Measurements from ENCODE around the gene ARHGAP44. TPM values are rescaled to one million over a fixed set of nuclear protein-coding genes. Genes with fewer than 3 reads are reported as not detected.

The ARHGAP44 gene
- total and polyA plus RNA-seq, 2 experiments from 2014 or later, result 4.6 to 5.4 TPM

DNA sequence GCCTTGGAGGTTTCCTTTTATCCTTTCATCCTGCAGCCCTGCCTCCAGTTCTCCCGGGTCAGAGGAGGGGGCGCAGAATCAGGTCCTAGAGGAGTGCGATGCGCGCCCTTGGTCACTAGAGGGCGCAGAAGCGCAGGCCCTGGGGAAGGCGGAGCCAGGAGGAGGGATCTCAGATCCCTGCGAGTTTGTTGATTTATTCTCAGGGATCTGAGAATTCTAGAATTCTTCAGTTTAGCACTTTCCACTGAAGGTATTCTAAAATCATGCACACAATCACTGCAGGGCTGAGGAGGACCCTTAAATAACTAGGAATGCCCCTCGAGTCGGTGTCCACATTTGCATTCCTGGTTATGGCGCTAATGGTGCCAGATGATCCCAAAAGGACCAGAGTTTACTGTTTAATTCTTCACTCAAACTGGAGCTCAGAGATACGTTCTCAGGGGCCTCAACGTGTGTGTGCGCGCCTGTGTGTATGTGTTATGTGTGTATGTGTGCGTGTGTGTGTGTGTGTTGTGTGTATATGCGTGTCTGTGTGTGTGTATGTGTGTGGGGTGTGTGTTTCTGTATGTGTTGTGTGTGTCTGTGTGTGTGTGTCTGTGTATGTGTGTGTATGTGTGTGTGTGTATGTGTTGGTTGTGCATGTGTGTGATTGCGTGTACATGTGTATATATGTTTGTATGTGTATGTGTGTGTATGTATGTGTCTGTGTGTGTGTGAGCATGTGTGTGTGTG lies 235.4 kb downstream of the ARHGAP44 start:
- Histone ChIP-seq H3K4me2 (peak overlapping the region; percentile 55), H3K4me1 (ENCODE audit: insufficient read depth) (no peaks in the 10 kb centered on the region), H3K27me3 (no peaks in the 10 kb centered on the region), H4K20me1 (ENCODE audit: insufficient read depth, poor library complexity, severe bottlenecking) (no peaks in the 10 kb centered on the region), H3K9me2 (replicated peaks; ENCODE audit: insufficient read depth) (no peaks in the 10 kb centered on the region), H3K79me2 (no peaks in the 10 kb centered on the region), H3K4me3 (no peak overlapping the region), H3K27ac (no peak overlapping the region), H2AFZ (no peak overlapping the region), H3K9me3 (ENCODE audit: low read depth) (no peaks in the 10 kb centered on the region), H3K36me3 (replicated peaks; ENCODE audit: insufficient read depth, low read depth) (no peaks in the 10 kb centered on the region)
- no peak for TF ChIP-seq EZH2phosphoT487 (IDR thresholded peaks at IDR 0.05; ENCODE audit: low read depth, severe bottlenecking, unreplicated experiment)
- TF ChIP-seq, protein P1, sequence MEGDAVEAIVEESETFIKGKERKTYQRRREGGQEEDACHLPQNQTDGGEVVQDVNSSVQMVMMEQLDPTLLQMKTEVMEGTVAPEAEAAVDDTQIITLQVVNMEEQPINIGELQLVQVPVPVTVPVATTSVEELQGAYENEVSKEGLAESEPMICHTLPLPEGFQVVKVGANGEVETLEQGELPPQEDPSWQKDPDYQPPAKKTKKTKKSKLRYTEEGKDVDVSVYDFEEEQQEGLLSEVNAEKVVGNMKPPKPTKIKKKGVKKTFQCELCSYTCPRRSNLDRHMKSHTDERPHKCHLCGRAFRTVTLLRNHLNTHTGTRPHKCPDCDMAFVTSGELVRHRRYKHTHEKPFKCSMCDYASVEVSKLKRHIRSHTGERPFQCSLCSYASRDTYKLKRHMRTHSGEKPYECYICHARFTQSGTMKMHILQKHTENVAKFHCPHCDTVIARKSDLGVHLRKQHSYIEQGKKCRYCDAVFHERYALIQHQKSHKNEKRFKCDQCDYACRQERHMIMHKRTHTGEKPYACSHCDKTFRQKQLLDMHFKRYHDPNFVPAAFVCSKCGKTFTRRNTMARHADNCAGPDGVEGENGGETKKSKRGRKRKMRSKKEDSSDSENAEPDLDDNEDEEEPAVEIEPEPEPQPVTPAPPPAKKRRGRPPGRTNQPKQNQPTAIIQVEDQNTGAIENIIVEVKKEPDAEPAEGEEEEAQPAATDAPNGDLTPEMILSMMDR (IDR thresholded peaks at IDR 0.05; ENCODE audit: poor library complexity), result peak; percentile 88
- WGBS (ENCODE audit: low lambda C conversion rate, missing lambda C conversion rate), result 34% methylated on average over 19 of the region's 19 CpGs
- peak; percentile 82 for DNase-seq (ENCODE audit: low spot score)

DNA sequence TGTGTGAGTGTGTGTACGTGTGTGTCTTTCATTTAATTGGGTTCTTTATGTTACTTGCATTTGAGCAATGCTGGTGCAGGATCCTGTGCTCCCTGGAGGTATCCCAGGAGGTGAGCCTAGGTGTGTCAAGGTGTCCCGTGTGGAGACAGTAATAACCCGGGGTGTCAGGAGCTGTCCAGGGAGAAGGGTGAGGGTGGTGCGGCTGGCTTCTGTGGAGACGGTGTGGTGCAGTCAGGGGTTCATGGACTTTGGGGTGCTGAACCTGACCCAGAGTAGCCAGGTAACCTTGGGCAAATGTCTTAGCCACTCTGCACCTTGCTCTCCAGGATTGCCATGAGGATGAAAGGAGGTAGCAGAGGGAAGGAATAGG lies 235.9 kb downstream of the ARHGAP44 start:
- TF ChIP-seq, protein P1 (IDR thresholded peaks at IDR 0.05; ENCODE audit: poor library complexity), result no peak
- TF ChIP-seq EZH2 (IDR thresholded peaks at IDR 0.05; ENCODE audit: borderline replicate concordance) (no peak), EZH2phosphoT487 (IDR thresholded peaks at IDR 0.05; ENCODE audit: low read depth, severe bottlenecking, unreplicated experiment) (no peak)
- Histone ChIP-seq H3K9me2 (replicated peaks; ENCODE audit: insufficient read depth) (no peaks in the 10 kb centered on the region), H3K79me2 (no peaks in the 10 kb centered on the region), H3K9me3 (ENCODE audit: low read depth) (no peaks in the 10 kb centered on the region), H3K4me1 (ENCODE audit: insufficient read depth) (no peaks in the 10 kb centered on the region), H3K36me3 (replicated peaks; ENCODE audit: insufficient read depth, low read depth) (no peaks in the 10 kb centered on the region), H3K4me2 (no peak overlapping the region), H4K20me1 (ENCODE audit: insufficient read depth, poor library complexity, severe bottlenecking) (no peaks in the 10 kb centered on the region), H3K27me3 (no peaks in the 10 kb centered on the region), H2AFZ (no peak overlapping the region), H3K27ac (no peak overlapping the region), H3K4me3 (no peak overlapping the region)
- 86% methylated on average over 5 of the region's 5 CpGs for WGBS (ENCODE audit: low lambda C conversion rate, missing lambda C conversion rate)
- no peak for DNase-seq (ENCODE audit: low spot score)

DNA sequence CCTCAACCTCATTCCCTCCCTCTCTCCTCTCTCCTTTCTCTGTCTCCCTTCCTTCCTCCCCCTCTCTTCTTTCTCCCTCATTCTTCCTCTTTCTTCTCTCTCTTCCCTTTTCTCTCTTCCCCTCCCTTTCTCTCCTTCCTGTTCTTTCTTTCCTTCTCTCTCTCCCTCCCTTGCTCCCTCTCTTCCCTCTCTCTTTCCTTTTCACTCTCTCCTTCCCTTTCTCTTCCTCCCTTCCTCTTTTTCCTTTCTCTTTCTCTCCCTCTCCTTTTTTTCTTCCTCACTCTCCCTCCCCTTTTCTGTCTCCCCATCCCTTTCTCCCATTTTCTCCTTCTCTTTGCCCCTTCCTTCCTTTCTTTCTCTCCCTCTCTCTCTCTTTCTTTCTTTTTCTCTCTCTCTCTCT lies 236.4 kb downstream of the ARHGAP44 start:
- no peak overlapping the region for H2AFZ ChIP-seq
- H3K27ac ChIP-seq, result no peak overlapping the region
- no peaks in the 10 kb centered on the region for H4K20me1 ChIP-seq (ENCODE audit: insufficient read depth, poor library complexity, severe bottlenecking)
- no peaks in the 10 kb centered on the region for H3K79me2 ChIP-seq
- no peaks in the 10 kb centered on the region for H3K36me3 ChIP-seq (replicated peaks; ENCODE audit: insufficient read depth, low read depth)
- TF ChIP-seq, protein P1 (IDR thresholded peaks at IDR 0.05; ENCODE audit: poor library complexity), result no peak
- TF ChIP-seq EZH2 (IDR thresholded peaks at IDR 0.05; ENCODE audit: borderline replicate concordance) (no peak), EZH2phosphoT487 (IDR thresholded peaks at IDR 0.05; ENCODE audit: low read depth, severe bottlenecking, unreplicated experiment) (no peak)
- H3K27me3 ChIP-seq, result no peaks in the 10 kb centered on the region
- H3K4me1 ChIP-seq (ENCODE audit: insufficient read depth), result no peaks in the 10 kb centered on the region
- no peak overlapping the region for H3K4me2 ChIP-seq
- H3K9me2 ChIP-seq (replicated peaks; ENCODE audit: insufficient read depth), result no peaks in the 10 kb centered on the region
- H3K9me3 ChIP-seq (ENCODE audit: low read depth), result no peaks in the 10 kb centered on the region
- H3K4me3 ChIP-seq, result no peak overlapping the region
- DNase-seq (ENCODE audit: low spot score), result no peak
